ENCODE measurements around the gene LRPAP1.

DNA sequence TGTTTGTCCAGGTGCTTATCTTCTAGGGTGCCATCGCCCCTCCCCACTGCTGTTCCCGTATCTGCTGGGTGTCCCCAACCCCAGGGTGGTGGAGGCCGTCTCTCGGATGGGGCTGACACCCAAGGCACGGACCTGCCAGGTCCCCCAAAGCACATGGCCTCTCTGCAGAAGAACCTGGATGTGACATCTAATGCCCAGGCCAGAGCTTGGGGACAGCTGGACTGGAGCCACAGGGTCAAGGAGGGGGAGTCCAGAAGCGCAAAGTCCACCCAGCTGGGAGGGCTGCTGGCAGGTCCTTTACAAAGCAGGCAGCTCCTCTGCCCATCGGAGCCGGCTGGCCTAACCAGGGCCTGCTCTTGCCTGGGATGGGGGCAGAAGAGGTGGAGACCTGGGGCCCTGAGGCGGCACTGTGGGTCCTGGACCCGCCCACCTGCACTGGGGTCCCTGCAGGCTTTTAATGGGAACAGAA, 69.9 kb downstream of the LRPAP1 start:
- TF ChIP-seq TEAD1 (CRISPR knock-in tag; IDR thresholded peaks at IDR 0.05): no peak
- TF ChIP-seq, protein P1, sequence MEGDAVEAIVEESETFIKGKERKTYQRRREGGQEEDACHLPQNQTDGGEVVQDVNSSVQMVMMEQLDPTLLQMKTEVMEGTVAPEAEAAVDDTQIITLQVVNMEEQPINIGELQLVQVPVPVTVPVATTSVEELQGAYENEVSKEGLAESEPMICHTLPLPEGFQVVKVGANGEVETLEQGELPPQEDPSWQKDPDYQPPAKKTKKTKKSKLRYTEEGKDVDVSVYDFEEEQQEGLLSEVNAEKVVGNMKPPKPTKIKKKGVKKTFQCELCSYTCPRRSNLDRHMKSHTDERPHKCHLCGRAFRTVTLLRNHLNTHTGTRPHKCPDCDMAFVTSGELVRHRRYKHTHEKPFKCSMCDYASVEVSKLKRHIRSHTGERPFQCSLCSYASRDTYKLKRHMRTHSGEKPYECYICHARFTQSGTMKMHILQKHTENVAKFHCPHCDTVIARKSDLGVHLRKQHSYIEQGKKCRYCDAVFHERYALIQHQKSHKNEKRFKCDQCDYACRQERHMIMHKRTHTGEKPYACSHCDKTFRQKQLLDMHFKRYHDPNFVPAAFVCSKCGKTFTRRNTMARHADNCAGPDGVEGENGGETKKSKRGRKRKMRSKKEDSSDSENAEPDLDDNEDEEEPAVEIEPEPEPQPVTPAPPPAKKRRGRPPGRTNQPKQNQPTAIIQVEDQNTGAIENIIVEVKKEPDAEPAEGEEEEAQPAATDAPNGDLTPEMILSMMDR (IDR thresholded peaks at IDR 0.05): no peak
- no peak for TF ChIP-seq CREB1 (CRISPR knock-in tag; IDR thresholded peaks at IDR 0.05)
